ENCODE measurements around the gene GPAM. TPM values are rescaled to one million over a fixed set of nuclear protein-coding genes. Genes with fewer than 3 reads are reported as not detected.

Gene GPAM
- total RNA-seq, 1 experiment from 2014 or later, result 12.2 TPM

- ChIA-PET CTCF (interaction anchor here (0.8 kb wide), 1 partner anchor 222 kb away, joined by 3 read pairs; no protein-coding TSS in a partner anchor), POLR2A (no interaction called here)
- ATAC-seq, result no peak
- Mint-ChIP-seq H3K4me3 (no peak overlapping the region), H3K27me3 (ENCODE audit: low read depth) (no peaks in the 10 kb centered on the region), H3K9me3 (no peaks in the 10 kb centered on the region), H3K27ac (no peak overlapping the region), H3K36me3 (no peaks in the 10 kb centered on the region), H3K4me1 (peaks cover 17% of the 10 kb centered on the region)
- DNase-seq (ENCODE audit: low spot score), result no peak
- TF ChIP-seq TEAD4 (CRISPR knock-in tag; IDR thresholded peaks at IDR 0.05) (no peak), NFATC4 (CRISPR knock-in tag; IDR thresholded peaks at IDR 0.05) (no peak), FOXP4 (CRISPR knock-in tag; IDR thresholded peaks at IDR 0.05) (no peak), ZNF423 (CRISPR knock-in tag; IDR thresholded peaks at IDR 0.05) (no peak), CREB1 (CRISPR knock-in tag; IDR thresholded peaks at IDR 0.05) (no peak), SMAD3 (CRISPR knock-in tag; IDR thresholded peaks at IDR 0.05; ENCODE audit: borderline replicate concordance) (no peak), FOXK1 (CRISPR knock-in tag; IDR thresholded peaks at IDR 0.05) (no peak), CDX4 (CRISPR knock-in tag; IDR thresholded peaks at IDR 0.05; ENCODE audit: borderline replicate concordance) (no peak), ZNF281 (CRISPR knock-in tag; IDR thresholded peaks at IDR 0.05) (no peak), ETV6 (CRISPR knock-in tag; IDR thresholded peaks at IDR 0.05) (no peak), PRDM15 (CRISPR knock-in tag; IDR thresholded peaks at IDR 0.05) (no peak), ATF1 (CRISPR knock-in tag; IDR thresholded peaks at IDR 0.05) (no peak), TEAD1 (CRISPR knock-in tag; IDR thresholded peaks at IDR 0.05) (no peak), IRF1 (CRISPR knock-in tag; IDR thresholded peaks at IDR 0.05) (no peak), GRHL2 (CRISPR knock-in tag; IDR thresholded peaks at IDR 0.05; ENCODE audit: insufficient replicate concordance, severe bottlenecking) (no peak), ESRRA (CRISPR knock-in tag; IDR thresholded peaks at IDR 0.05; ENCODE audit: borderline replicate concordance) (no peak), ZNF219 (CRISPR knock-in tag; IDR thresholded peaks at IDR 0.05; ENCODE audit: borderline replicate concordance) (no peak), PRRX2 (CRISPR knock-in tag; IDR thresholded peaks at IDR 0.05) (no peak)
Observed at GRCh38 chr10:112213098-112213823, 29.7 kb upstream of the GPAM start.

All from WTC11 (cell line).